ENCODE measurements around the gene MLLT6.

DNA sequence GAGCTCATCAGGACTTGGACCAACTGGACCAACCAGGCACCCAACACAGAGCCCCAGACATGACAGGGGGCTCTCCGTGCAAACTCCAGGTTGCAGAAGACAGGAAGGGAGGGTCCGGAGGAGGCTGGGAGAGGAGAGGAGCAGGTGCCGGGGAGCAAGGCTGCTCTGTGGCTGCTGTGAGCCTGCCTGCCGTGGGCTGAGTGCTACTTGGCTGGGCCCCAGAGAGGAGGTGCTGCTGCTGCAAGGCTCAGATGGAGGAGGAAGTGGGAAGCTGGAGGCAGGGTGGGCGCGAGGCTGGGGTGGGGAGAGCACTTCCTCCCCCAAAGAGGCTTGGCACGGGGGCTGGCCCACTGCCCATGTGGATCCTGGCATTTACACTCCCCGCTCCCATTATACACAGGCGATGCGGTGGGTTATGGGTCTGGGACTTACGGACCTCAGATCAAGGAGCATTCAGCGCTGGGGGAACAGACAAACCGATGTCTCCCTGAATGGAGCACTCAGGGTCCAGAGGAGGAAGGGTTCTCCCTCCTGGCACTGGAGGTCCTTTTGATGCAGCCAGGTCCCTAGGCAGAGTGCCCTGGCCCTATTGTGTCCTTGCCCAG lies 46.2 kb upstream of the MLLT6 start:
- TF ChIP-seq POLR2A (IDR thresholded peaks at IDR 0.05) = no peak
- TF ChIP-seq, protein P1, sequence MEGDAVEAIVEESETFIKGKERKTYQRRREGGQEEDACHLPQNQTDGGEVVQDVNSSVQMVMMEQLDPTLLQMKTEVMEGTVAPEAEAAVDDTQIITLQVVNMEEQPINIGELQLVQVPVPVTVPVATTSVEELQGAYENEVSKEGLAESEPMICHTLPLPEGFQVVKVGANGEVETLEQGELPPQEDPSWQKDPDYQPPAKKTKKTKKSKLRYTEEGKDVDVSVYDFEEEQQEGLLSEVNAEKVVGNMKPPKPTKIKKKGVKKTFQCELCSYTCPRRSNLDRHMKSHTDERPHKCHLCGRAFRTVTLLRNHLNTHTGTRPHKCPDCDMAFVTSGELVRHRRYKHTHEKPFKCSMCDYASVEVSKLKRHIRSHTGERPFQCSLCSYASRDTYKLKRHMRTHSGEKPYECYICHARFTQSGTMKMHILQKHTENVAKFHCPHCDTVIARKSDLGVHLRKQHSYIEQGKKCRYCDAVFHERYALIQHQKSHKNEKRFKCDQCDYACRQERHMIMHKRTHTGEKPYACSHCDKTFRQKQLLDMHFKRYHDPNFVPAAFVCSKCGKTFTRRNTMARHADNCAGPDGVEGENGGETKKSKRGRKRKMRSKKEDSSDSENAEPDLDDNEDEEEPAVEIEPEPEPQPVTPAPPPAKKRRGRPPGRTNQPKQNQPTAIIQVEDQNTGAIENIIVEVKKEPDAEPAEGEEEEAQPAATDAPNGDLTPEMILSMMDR (IDR thresholded peaks at IDR 0.05) = no peak

Data from ovary (tissue), 3 donors.